Activated CD4-positive, alpha-beta T cell treated with anti-CD3 and anti-CD28 coated beads, Interleukin-2, amount 10 ng/mL, durations not matched to agents 24 days and 14 days (primary cell): ENCODE results near the gene IRF1. TPM values are rescaled to one million over a fixed set of nuclear protein-coding genes. Genes with fewer than 3 reads are reported as not detected.
"Not testable (repeated sequence)": the region's sequence is repeated elsewhere in the genome, so short reads cannot be mapped to it uniquely, and the experiment has no call there.

Experiments
- DNase-seq: peaks from one replicate; pipeline ENCODE4 v3.0.0; 2022
- H3K27ac Mint-ChIP-seq: one replicate; pipeline ENCODE4 v1.8.0; 2022; ENCODE audit warnings: mild to moderate bottlenecking, mixed read lengths
- H3K27me3 Mint-ChIP-seq: one replicate; pipeline ENCODE4 v1.8.0; 2022; ENCODE audit warnings: mixed read lengths
- H3K36me3 Mint-ChIP-seq: one replicate; pipeline ENCODE4 v1.8.0; 2022; ENCODE audit warnings: low read depth, mild to moderate bottlenecking, mixed read lengths
- H3K4me1 Mint-ChIP-seq: one replicate; pipeline ENCODE4 v1.8.0; 2021; ENCODE audit warnings: mixed read lengths
- H3K4me3 Mint-ChIP-seq: one replicate; pipeline ENCODE4 v1.8.0; 2022; ENCODE audit warnings: mild to moderate bottlenecking, moderate library complexity, mixed read lengths
- H3K9me3 Mint-ChIP-seq: one replicate; pipeline ENCODE4 v1.8.0; 2021; ENCODE audit warnings: mixed read lengths
- intact Hi-C: fragments of 100-400 bp; cut with micrococcal nuclease; formaldehyde crosslinking; loops from one replicate; pipeline ENCODE4 v1.15.1; 2023
- total RNA-seq: library from RNA; stranded (reverse); gene quantifications from 2 replicates; pipeline ENCODE4 v1.2.3, GENCODE V29; 2022

The IRF1 gene
- total RNA-seq, 1 donor from 2014 or later, result 181 TPM

DNA sequence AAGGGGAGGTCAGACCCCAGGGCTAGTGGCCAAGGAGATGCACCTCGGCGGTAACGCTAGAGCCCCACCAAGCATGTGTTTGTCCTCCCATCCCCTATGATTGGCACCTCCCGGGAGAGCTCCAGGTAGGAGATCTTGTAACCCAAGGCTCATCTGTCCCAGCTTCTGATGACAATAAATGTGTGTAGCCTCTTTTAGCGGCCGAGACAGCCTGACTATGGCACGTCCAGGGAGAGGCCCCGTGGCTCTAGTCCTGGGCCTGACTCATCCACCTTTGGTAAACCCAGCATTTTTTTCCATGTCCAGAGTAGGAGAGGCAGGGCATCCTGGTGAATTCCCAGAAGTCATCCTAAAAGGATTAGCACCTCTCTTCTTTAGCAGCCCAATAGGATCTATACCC is 39.2 kb downstream of the IRF1 start:
- Mint-ChIP-seq H3K36me3 (peaks cover 49% of the 10 kb centered on the region), H3K9me3 (no peaks in the 10 kb centered on the region), H3K4me3 (no peak overlapping the region), H3K27ac (no peak overlapping the region), H3K4me1 (peaks cover 54% of the 10 kb centered on the region), H3K27me3 (no peaks in the 10 kb centered on the region)
- DNase-seq, result no peak
- intact Hi-C loops, result no loop called here

DNA sequence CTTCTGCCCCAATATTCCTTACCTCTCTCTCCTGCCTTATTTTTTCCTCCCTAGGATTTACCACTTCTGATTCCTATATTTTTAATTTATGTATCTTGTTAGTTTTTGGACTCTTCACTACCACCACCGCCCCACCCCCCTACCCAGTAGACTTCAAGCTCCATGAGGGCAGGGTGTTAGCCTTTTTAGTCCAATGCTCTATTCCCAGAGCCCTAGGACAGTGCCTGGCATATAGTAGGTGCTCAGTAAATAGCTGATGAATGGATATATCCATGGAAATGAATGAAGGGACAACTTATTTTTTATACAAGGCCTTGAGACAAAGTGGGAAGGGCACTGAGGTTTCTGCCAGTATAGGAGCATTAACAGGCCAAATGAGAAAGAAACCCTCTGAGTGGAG is 41.5 kb downstream of the IRF1 start:
- DNase-seq, result no peak
- Mint-ChIP-seq H3K4me3 (no peak overlapping the region), H3K36me3 (peaks cover 50% of the 10 kb centered on the region), H3K27me3 (no peaks in the 10 kb centered on the region), H3K27ac (no peak overlapping the region), H3K4me1 (peaks cover 51% of the 10 kb centered on the region), H3K9me3 (no peaks in the 10 kb centered on the region)
- intact Hi-C loops, result no loop called here

- H3K4me3 Mint-ChIP-seq, result no peak overlapping the region
- H3K36me3 Mint-ChIP-seq, result peaks cover 39% of the 10 kb centered on the region
- no peak overlapping the region for H3K27ac Mint-ChIP-seq
- no peaks in the 10 kb centered on the region for H3K9me3 Mint-ChIP-seq
- intact Hi-C loops, result no loop called here
- H3K27me3 Mint-ChIP-seq, result no peaks in the 10 kb centered on the region
- H3K4me1 Mint-ChIP-seq, result peaks cover 51% of the 10 kb centered on the region
- no peak for DNase-seq
Observed at GRCh38 chr5:132447196-132447595, 43.4 kb downstream of the IRF1 start.

DNA sequence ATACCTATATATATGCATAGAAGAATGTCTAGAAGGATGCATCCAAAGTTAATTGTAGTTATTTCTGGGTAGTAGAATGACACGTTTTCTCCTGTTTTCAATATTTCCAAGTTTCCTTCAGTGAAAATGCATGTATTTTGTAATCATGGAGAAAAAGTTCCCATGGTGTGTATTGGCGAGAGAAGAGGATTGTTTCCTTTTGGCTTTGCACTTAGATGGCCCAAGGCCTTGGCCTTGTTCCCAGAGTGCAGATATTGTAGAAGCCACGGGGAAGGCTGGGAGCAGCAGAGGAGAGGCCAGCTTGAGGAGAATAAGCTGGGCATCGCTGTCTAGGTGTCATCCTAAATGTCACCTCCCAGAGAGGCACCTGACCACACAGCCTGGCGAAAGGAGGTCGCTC is 44.0 kb downstream of the IRF1 start:
- intact Hi-C loops, result loop anchor here (1.0 kb wide), 1 partner anchor 9 kb away; no protein-coding TSS in a partner anchor
- no peaks in the 10 kb centered on the region for H3K9me3 Mint-ChIP-seq
- no peak overlapping the region for H3K27ac Mint-ChIP-seq
- peaks cover 39% of the 10 kb centered on the region for H3K36me3 Mint-ChIP-seq
- no peak for DNase-seq
- H3K4me3 Mint-ChIP-seq, result no peak overlapping the region
- H3K4me1 Mint-ChIP-seq, result peaks cover 56% of the 10 kb centered on the region
- no peaks in the 10 kb centered on the region for H3K27me3 Mint-ChIP-seq

DNA sequence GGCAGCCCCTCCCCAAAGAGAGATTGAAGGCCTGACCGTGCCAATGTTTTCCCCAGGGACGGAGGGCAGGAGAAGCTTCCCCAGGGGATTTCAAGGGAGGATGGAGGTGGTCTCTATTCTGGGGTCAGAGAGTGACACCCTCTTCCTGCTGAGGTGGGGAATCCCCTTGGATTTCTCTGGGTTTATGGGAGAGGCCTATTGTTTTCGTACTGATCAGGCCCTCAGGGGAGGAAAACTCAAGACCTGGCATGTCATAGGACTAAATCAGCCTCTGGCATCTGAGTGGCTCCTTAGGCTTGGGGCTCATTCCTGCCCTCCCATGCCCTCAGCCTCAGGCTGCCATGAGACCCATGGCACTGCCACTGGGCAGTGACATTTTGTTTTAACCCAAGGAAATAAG is 44.6 kb downstream of the IRF1 start:
- no peak for DNase-seq
- Mint-ChIP-seq H3K9me3 (no peaks in the 10 kb centered on the region), H3K4me3 (no peak overlapping the region), H3K4me1 (peaks cover 58% of the 10 kb centered on the region), H3K36me3 (peaks cover 38% of the 10 kb centered on the region), H3K27me3 (no peaks in the 10 kb centered on the region), H3K27ac (no peak overlapping the region)
- intact Hi-C loops, result loop anchor here (1.0 kb wide), 1 partner anchor 9 kb away; no protein-coding TSS in a partner anchor

DNA sequence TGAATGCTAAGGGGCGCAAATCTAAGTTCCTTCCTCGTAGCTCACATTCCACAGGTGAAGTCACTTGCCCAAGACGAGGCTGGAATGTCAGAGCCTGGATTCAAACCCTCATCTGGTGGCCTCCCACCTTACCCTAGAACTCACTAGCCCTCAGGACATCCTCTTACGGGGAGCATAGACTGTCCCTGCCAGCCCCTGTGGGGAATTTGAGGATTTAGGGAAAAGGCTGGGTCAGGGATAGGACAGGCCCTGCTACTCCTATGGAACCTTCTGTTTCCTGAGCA is 45.0 kb downstream of the IRF1 start:
- no peaks in the 10 kb centered on the region for H3K9me3 Mint-ChIP-seq
- peaks cover 58% of the 10 kb centered on the region for H3K4me1 Mint-ChIP-seq
- intact Hi-C loops, result no loop called here
- H3K4me3 Mint-ChIP-seq, result no peak overlapping the region
- no peak for DNase-seq
- no peaks in the 10 kb centered on the region for H3K27me3 Mint-ChIP-seq
- H3K27ac Mint-ChIP-seq, result no peak overlapping the region
- H3K36me3 Mint-ChIP-seq, result peaks cover 38% of the 10 kb centered on the region

DNA sequence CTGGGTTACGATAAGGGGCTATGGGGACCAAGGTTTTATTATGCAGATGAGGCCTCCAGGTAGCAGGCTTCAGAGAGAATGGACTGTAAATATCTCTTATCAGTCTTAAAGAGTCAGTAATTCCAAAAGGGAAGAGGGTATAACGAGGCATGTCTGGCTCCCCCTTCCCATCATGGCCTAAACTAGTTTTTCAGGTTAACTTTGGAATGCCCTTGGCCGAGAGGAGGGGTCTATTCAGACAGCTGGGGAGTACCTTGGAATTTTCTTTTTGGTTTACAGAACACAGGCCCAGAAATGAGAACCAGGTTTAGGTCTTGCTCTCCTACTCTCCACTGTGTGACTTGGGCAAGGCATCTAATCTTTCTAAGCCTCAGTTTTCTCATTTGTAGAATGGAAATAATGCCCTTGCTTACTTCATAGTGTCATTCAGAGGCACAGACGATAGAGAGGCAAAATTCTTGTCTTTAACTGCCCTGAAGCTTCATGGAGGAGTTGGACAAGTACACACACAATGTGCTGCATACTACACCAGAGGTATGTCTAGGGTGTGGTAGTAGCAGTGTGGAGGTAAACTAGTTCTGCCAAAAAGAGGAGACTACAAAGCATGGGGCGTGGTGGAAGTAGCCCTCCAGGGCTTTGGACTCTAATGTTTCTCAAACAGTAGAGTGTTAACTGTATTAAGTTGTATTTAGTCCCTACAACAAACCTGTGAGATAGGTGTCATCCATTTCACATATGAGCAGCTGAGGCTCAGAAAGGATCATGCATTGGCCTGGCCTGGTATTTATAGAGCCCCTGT is 45.5 kb downstream of the IRF1 start:
- no peak overlapping the region for H3K4me3 Mint-ChIP-seq
- H3K27ac Mint-ChIP-seq, result peak overlapping the region; percentile 45
- DNase-seq, result no peak
- H3K27me3 Mint-ChIP-seq, result no peaks in the 10 kb centered on the region
- H3K4me1 Mint-ChIP-seq, result peaks cover 61% of the 10 kb centered on the region
- no peaks in the 10 kb centered on the region for H3K9me3 Mint-ChIP-seq
- H3K36me3 Mint-ChIP-seq, result peaks cover 39% of the 10 kb centered on the region
- intact Hi-C loops, result no loop called here

DNA sequence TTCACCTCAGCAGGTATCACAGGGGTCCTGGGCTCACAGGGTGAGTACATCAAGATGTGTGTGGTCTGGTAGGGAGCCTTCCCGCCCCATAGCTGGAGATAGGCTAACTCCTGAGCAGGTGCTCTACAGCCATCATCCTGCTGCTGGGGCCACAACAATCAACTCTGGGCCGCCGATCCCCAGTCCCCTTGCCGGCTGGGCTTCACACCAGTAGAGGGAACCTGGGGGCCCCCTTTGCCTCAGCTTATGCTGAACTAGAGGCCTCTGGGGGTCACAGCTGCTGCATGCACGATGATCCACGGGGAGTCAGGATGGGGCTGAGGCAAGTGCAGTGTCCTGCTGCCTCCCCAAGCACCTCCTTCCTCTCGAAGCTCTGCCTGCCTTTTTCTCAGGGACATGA is 46.5 kb downstream of the IRF1 start:
- H3K27me3 Mint-ChIP-seq, result no peaks in the 10 kb centered on the region
- peaks cover 69% of the 10 kb centered on the region for H3K4me1 Mint-ChIP-seq
- H3K36me3 Mint-ChIP-seq, result peaks cover 43% of the 10 kb centered on the region
- no peak for DNase-seq
- no peak overlapping the region for H3K4me3 Mint-ChIP-seq
- intact Hi-C loops, result no loop called here
- H3K9me3 Mint-ChIP-seq, result no peaks in the 10 kb centered on the region
- H3K27ac Mint-ChIP-seq, result peak overlapping the region; percentile 35

GRCh38 chr5:132439521-132440089 is 51.0 kb downstream of the IRF1 start:
- intact Hi-C loops, result no loop called here
- Mint-ChIP-seq H3K36me3 (peaks cover 36% of the 10 kb centered on the region), H3K4me1 (peaks cover 75% of the 10 kb centered on the region), H3K9me3 (no peaks in the 10 kb centered on the region), H3K27me3 (no peaks in the 10 kb centered on the region), H3K27ac (peak overlapping the region; percentile 56), H3K4me3 (no peak overlapping the region)
- DNase-seq, result no peak

GRCh38 chr5:132438917-132439316 is 51.7 kb downstream of the IRF1 start:
- no peak for DNase-seq
- Mint-ChIP-seq H3K9me3 (no peaks in the 10 kb centered on the region), H3K27ac (peak overlapping the region; percentile 56), H3K36me3 (peaks cover 38% of the 10 kb centered on the region), H3K4me1 (peaks cover 76% of the 10 kb centered on the region), H3K4me3 (no peak overlapping the region), H3K27me3 (no peaks in the 10 kb centered on the region)
- intact Hi-C loops, result no loop called here

- intact Hi-C loops, H3K9me3 Mint-ChIP-seq, DNase-seq, H3K27me3 Mint-ChIP-seq: not testable (repeated sequence)
- Mint-ChIP-seq H3K4me1 (peaks cover 71% of the 10 kb centered on the region), H3K4me3 (peak overlapping the region; percentile 61), H3K27ac (peak overlapping the region; percentile 86), H3K36me3 (peaks cover 38% of the 10 kb centered on the region)
Observed at GRCh38 chr5:132438267-132438645, 52.3 kb downstream of the IRF1 start.

DNA sequence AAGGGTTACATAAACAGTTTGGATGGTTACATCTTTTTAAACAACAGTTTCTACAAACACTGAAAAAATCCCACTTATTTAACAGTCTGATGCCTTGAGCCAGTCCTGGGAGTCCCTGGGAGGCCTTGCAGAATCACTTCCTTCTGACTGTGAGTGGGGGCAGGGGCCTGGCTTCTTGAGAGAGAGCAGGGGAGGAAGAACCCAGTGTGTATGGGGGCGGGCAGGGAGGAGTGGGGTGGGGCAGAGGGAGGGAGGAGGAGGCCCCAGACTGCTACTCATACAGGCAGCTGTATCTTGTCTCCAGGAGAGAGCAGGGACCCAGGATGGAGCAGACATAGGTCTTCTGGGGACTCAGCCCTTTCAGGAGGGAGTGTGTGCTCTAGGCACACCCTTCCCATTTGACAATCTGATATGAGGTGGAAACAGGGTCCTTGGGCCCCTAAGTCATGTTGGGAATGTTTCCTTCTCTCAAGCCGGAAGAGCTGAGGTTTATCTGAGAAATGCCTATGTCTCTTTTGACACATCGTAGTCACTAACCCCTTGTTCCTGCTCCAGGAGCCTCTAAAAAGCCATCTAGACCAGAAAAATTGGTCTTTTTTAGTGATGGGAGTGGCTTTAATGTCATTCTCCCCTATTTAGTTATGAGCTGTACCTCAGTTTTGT is 52.8 kb downstream of the IRF1 start:
- DNase-seq, result peak; percentile 87
- peaks cover 71% of the 10 kb centered on the region for H3K4me1 Mint-ChIP-seq
- peaks cover 39% of the 10 kb centered on the region for H3K36me3 Mint-ChIP-seq
- peak overlapping the region; percentile 86 for H3K27ac Mint-ChIP-seq
- no peaks in the 10 kb centered on the region for H3K27me3 Mint-ChIP-seq
- H3K4me3 Mint-ChIP-seq, result peak overlapping the region; percentile 61
- no peaks in the 10 kb centered on the region for H3K9me3 Mint-ChIP-seq
- intact Hi-C loops, result loop anchor here (1.0 kb wide), 3 partner anchors 9 to 21 kb away; no protein-coding TSS in a partner anchor

DNA sequence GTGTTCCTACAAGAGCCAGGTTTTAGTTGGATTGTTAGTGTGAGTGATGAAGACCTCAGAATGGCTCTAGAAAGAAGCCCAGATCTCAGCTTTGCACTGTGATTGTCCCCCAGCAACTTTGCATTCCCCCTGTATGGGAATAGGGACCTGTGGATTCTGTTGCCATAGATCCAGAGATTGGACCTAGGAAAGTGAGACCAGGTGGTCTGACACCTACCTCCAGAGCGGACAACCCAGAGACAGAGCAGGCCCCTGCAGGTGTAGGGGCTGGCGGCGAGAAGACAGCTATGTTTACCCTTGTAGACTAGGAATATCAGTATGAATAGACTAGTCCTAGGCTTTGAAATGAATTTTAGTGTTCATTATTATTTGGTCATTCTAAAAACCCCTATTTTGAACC is 53.6 kb downstream of the IRF1 start:
- Mint-ChIP-seq H3K9me3 (no peaks in the 10 kb centered on the region), H3K27ac (peak overlapping the region; percentile 86), H3K27me3 (no peaks in the 10 kb centered on the region), H3K4me3 (peak overlapping the region; percentile 61), H3K4me1 (peaks cover 71% of the 10 kb centered on the region), H3K36me3 (peaks cover 42% of the 10 kb centered on the region)
- DNase-seq, result no peak
- intact Hi-C loops, result loop anchor here (1.0 kb wide), 3 partner anchors 9 to 21 kb away; no protein-coding TSS in a partner anchor

- no peaks in the 10 kb centered on the region for H3K9me3 Mint-ChIP-seq
- peak overlapping the region; percentile 78 for H3K27ac Mint-ChIP-seq
- peaks cover 75% of the 10 kb centered on the region for H3K4me1 Mint-ChIP-seq
- no peak overlapping the region for H3K4me3 Mint-ChIP-seq
- DNase-seq, result no peak
- intact Hi-C loops, result no loop called here
- H3K36me3 Mint-ChIP-seq, result peaks cover 48% of the 10 kb centered on the region
- H3K27me3 Mint-ChIP-seq, result no peaks in the 10 kb centered on the region
Observed at GRCh38 chr5:132435886-132436285, 54.7 kb downstream of the IRF1 start.
